ENCODE data around the gene RETN. TPM values are rescaled to one million over a fixed set of nuclear protein-coding genes. Genes with fewer than 3 reads are reported as not detected.

RETN gene
- polyA plus RNA-seq, 3 donors, result 42.1 to 119 (median 60.0) TPM

GRCh38 chr19:7690779-7691258 is 22.0 kb downstream of the RETN start:
- H3K79me2 ChIP-seq (ENCODE audit: insufficient read depth, low read length), result no peaks in the 10 kb centered on the region
- peaks cover 19 to 24% of the 10 kb centered on the region in 2 donors for H3K4me1 ChIP-seq (ENCODE audit: control insufficient read depth in 1 of 2, insufficient read depth in 2 of 2, low read length in 2 of 2)
- H3K4me1 Mint-ChIP-seq, result peaks cover 29% of the 10 kb centered on the region
- no peak for TF ChIP-seq CTCF (IDR thresholded peaks at IDR 0.05)
- H3K4me3 ChIP-seq (replicated peaks in 1 of 3; ENCODE audit: low read depth in 2 of 3, low read length in 3 of 3), result no peak overlapping the region
- H3K4me2 ChIP-seq (replicated peaks; ENCODE audit: extremely low read depth, low read length, poor library complexity, severe bottlenecking), result no peak overlapping the region
- no peaks in the 10 kb centered on the region for H3K27me3 ChIP-seq (ENCODE audit: control insufficient read depth in 2 of 2, insufficient read depth in 2 of 2, low read length in 2 of 2)
- no peak overlapping the region for H3K9ac ChIP-seq (ENCODE audit: insufficient read depth, low read length, poor library complexity, severe bottlenecking)
- no peak overlapping the region for H2AFZ ChIP-seq (ENCODE audit: insufficient read depth, low read depth, low read length, poor library complexity, severe bottlenecking)
- H4K20me1 ChIP-seq (ENCODE audit: insufficient read depth, low read length), result no peaks in the 10 kb centered on the region
- H3K36me3 ChIP-seq (replicated peaks in 1 of 2; ENCODE audit: control insufficient read depth in 1 of 2, insufficient read depth in 2 of 2, low read length in 2 of 2), result peaks cover 0 to under 1% of the 10 kb centered on the region in 2 donors
- H3K4me3 Mint-ChIP-seq, result no peak overlapping the region
- no peak overlapping the region for H3K27ac ChIP-seq (ENCODE audit: low read depth in 1 of 2, low read length in 2 of 2)
- peaks cover 3 to 4% of the 10 kb centered on the region in 2 donors for H3K36me3 Mint-ChIP-seq
- WGBS (ENCODE audit: insufficient coverage), result 95% methylated on average over 8 of the region's 8 CpGs
- no peak for DNase-seq
- peaks cover 0 to 5% (median 0%) of the 10 kb centered on the region in 7 donors for H3K9me3 Mint-ChIP-seq
- H3K27ac Mint-ChIP-seq, result no peak overlapping the region
- H3K27me3 Mint-ChIP-seq (ENCODE audit: low read depth in 3 of 3), result peaks cover 3 to 7% (median 3%) of the 10 kb centered on the region in 3 donors
- intact Hi-C loops (cut with micrococcal nuclease), result no loop called here
- H3K9me3 ChIP-seq (replicated peaks in 1 of 2; ENCODE audit: control insufficient read depth in 1 of 2, insufficient read depth in 1 of 2, low read length in 2 of 2), result no peaks in the 10 kb centered on the region

GRCh38 chr19:7691497-7691896 is 22.6 kb downstream of the RETN start:
- Histone ChIP-seq H3K9me3 (replicated peaks in 1 of 2; ENCODE audit: control insufficient read depth in 1 of 2, insufficient read depth in 1 of 2, low read length in 2 of 2) (no peaks in the 10 kb centered on the region), H3K4me3 (replicated peaks in 1 of 3; ENCODE audit: low read depth in 2 of 3, low read length in 3 of 3) (no peak overlapping the region), H4K20me1 (ENCODE audit: insufficient read depth, low read length) (no peaks in the 10 kb centered on the region), H3K27me3 (ENCODE audit: control insufficient read depth in 2 of 2, insufficient read depth in 2 of 2, low read length in 2 of 2) (no peaks in the 10 kb centered on the region), H2AFZ (ENCODE audit: insufficient read depth, low read depth, low read length, poor library complexity, severe bottlenecking) (no peak overlapping the region), H3K4me2 (replicated peaks; ENCODE audit: extremely low read depth, low read length, poor library complexity, severe bottlenecking) (no peak overlapping the region), H3K27ac (ENCODE audit: low read depth in 1 of 2, low read length in 2 of 2) (no peak overlapping the region), H3K4me1 (ENCODE audit: control insufficient read depth in 1 of 2, insufficient read depth in 2 of 2, low read length in 2 of 2) (peaks cover 19 to 24% of the 10 kb centered on the region in 2 donors), H3K79me2 (ENCODE audit: insufficient read depth, low read length) (no peaks in the 10 kb centered on the region), H3K9ac (ENCODE audit: insufficient read depth, low read length, poor library complexity, severe bottlenecking) (no peak overlapping the region), H3K36me3 (replicated peaks in 1 of 2; ENCODE audit: control insufficient read depth in 1 of 2, insufficient read depth in 2 of 2, low read length in 2 of 2) (no peaks in the 10 kb centered on the region)
- no peak for TF ChIP-seq CTCF (IDR thresholded peaks at IDR 0.05)
- peaks cover 0 to 4% (median 3%) of the 10 kb centered on the region in 3 donors for H3K27me3 Mint-ChIP-seq (ENCODE audit: low read depth in 3 of 3)
- H3K9me3 Mint-ChIP-seq, result peaks cover 0 to 5% (median 0%) of the 10 kb centered on the region in 7 donors
- H3K27ac Mint-ChIP-seq, result no peak overlapping the region
- H3K36me3 Mint-ChIP-seq, result peaks cover 0 to 3% of the 10 kb centered on the region in 2 donors
- H3K4me1 Mint-ChIP-seq, result peaks cover 24% of the 10 kb centered on the region
- no peak overlapping the region for H3K4me3 Mint-ChIP-seq
- no peak for DNase-seq
- intact Hi-C loops (cut with micrococcal nuclease), result no loop called here
